HCT116 (cell line): Measurements from ENCODE around the gene NPIPB2.

Experiments used
- POLR2A ChIP-seq: IDR thresholded peaks from 2 replicates; pipeline ENCODE4 v1.7.0; 2011; ENCODE audit warnings: borderline replicate concordance; ENCODE audit not compliant: insufficient read depth, insufficient read length; ENCODE audit errors: extremely low read depth
- TF ChIP-seq, protein P1 (sequence below), 3 experiments: fragments of 200-600 bp in 1 of 3; sonication (generic) in 1 of 3; IDR thresholded peaks in 2 of 3; conservative IDR thresholded peaks in 1 of 3; 2 replicates each; pipeline ENCODE4 v1.5.1; 2012 to 2017; ENCODE audit warnings: low read depth in 2 of 3, low read length in 2 of 3, antibody characterized with exemption in 1 of 3, borderline replicate concordance in 1 of 3, control low read depth in 1 of 3, mild to moderate bottlenecking in 1 of 3, mixed read lengths in 1 of 3, mixed run types in 1 of 3, moderate library complexity in 1 of 3; ENCODE audit not compliant: insufficient read depth in 1 of 3

DNA sequence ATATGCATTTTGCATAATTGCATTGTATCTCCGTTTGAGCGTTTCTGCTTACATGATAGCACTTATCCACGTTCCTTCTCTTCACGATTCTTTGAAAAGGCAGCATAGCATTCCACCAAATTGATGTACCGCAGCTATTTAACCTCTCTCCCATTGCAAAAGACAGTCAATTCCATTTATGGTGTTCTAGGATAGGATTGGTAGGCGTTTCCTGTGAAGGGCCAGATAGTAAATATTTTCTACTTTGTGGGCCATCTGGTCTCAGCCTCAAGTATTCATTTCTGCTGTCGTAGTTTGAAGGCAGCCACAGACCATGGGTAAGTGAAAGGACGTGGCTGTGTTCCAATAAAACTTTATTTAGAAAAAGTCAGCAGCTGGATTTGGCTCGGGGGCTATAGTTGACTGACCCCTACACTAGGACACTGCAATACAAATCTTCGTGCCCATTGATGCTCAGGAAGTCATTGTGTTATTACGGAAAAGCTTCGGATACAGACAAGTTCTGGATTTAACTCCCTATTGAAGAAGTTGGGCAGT lies 44.7 kb upstream of the NPIPB2 start:
- TF ChIP-seq, protein P1, sequence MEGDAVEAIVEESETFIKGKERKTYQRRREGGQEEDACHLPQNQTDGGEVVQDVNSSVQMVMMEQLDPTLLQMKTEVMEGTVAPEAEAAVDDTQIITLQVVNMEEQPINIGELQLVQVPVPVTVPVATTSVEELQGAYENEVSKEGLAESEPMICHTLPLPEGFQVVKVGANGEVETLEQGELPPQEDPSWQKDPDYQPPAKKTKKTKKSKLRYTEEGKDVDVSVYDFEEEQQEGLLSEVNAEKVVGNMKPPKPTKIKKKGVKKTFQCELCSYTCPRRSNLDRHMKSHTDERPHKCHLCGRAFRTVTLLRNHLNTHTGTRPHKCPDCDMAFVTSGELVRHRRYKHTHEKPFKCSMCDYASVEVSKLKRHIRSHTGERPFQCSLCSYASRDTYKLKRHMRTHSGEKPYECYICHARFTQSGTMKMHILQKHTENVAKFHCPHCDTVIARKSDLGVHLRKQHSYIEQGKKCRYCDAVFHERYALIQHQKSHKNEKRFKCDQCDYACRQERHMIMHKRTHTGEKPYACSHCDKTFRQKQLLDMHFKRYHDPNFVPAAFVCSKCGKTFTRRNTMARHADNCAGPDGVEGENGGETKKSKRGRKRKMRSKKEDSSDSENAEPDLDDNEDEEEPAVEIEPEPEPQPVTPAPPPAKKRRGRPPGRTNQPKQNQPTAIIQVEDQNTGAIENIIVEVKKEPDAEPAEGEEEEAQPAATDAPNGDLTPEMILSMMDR (IDR thresholded peaks at IDR 0.05 in 2 of 3, conservative IDR thresholded peaks at IDR 0.05 in 1 of 3; ENCODE audit: borderline replicate concordance in 1 of 3, insufficient read depth in 1 of 3, low read depth in 2 of 3, low read length in 2 of 3) = no peak
- no peak for TF ChIP-seq POLR2A
